HEK293 (cell line): ENCODE measurements around the gene MYBBP1A.

Experiments
- CTCF ChIA-PET: fragments of 350-600 bp; formaldehyde crosslinking; extraction: SDS; loops from one replicate; lab custom pipeline; 2021; ENCODE audit warnings: antibody characterized with exemption; lab: Yijun Ruan, JAX
- POLR2A ChIA-PET: fragments of 300-600 bp; formaldehyde crosslinking; extraction: SDS; loops from one replicate; lab custom pipeline; 2020; ENCODE audit warnings: antibody characterized with exemption, inconsistent platforms; lab: Yijun Ruan, JAX
- H3K27ac ChIP-seq: fragments of 200-500 bp; sonication (Bioruptor generic); 2 replicates; pipeline ENCODE4 v1.5.1; 2014; ENCODE audit warnings: low read depth, low read length, control low read depth, inconsistent platforms; ENCODE audit errors: extremely low read depth
- H3K36me3 ChIP-seq, 2 experiments: fragments of 200-500 bp in 1 of 2; sonication (Bioruptor generic) in 1 of 2; 1 replicate in 1 of 2; 2 replicates in 1 of 2; pipeline ENCODE4 v1.5.1; 2014 to 2017; ENCODE audit warnings: inconsistent platforms in 2 of 2, low read length in 2 of 2; ENCODE audit not compliant: control insufficient read depth in 2 of 2, insufficient read depth in 1 of 2
- H3K4me1 ChIP-seq: fragments of 200-500 bp; sonication (Bioruptor generic); 2 replicates; pipeline ENCODE4 v1.5.1; 2014; ENCODE audit warnings: mild to moderate bottlenecking, low read length, inconsistent platforms; ENCODE audit not compliant: control insufficient read depth, insufficient read depth
- H3K4me3 ChIP-seq: 2 replicates; pipeline ENCODE4 v1.5.1; 2011; ENCODE audit warnings: low read depth, mild to moderate bottlenecking, control low read depth, low read length, moderate library complexity
- H3K9me3 ChIP-seq: fragments of 200-500 bp; sonication (Bioruptor generic); 2 replicates; pipeline ENCODE4 v1.5.1; 2014; ENCODE audit warnings: low read depth, low read length, inconsistent platforms; ENCODE audit not compliant: control insufficient read depth, insufficient read depth
- GLIS2 ChIP-seq: fragments of 450-650 bp; formaldehyde crosslinking; IDR thresholded peaks from 2 replicates; pipeline ENCODE4 v1.5.1; 2016; ENCODE audit warnings: missing biosample characterization, missing genetic modification characterization
- KLF16 ChIP-seq: fragments of 450-650 bp; formaldehyde crosslinking; IDR thresholded peaks from 2 replicates; pipeline ENCODE4 v1.5.1; 2017; ENCODE audit warnings: missing biosample characterization, missing genetic modification characterization
- PATZ1 ChIP-seq: fragments of 450-650 bp; formaldehyde crosslinking; IDR thresholded peaks from 2 replicates; pipeline ENCODE4 v1.5.1; 2016; ENCODE audit warnings: missing biosample characterization, missing genetic modification characterization
- SALL2 ChIP-seq: fragments of 450-650 bp; formaldehyde crosslinking; IDR thresholded peaks from 2 replicates; pipeline ENCODE4 v1.5.0; 2017; ENCODE audit warnings: missing biosample characterization, mild to moderate bottlenecking, missing genetic modification characterization, borderline replicate concordance
- SP2 ChIP-seq: fragments of 450-650 bp; formaldehyde crosslinking; IDR thresholded peaks from 2 replicates; pipeline ENCODE4 v1.5.1; 2016; ENCODE audit warnings: missing biosample characterization, missing genetic modification characterization
- SP3 ChIP-seq: fragments of 450-650 bp; formaldehyde crosslinking; IDR thresholded peaks from 2 replicates; pipeline ENCODE4 v1.5.1; 2016; ENCODE audit warnings: missing biosample characterization, missing genetic modification characterization
- ZBTB11 ChIP-seq: fragments of 450-650 bp; formaldehyde crosslinking; conservative IDR thresholded peaks from 2 replicates; pipeline ENCODE4 v1.5.1; 2016; ENCODE audit warnings: low read depth, missing biosample characterization, missing genetic modification characterization
- ZBTB20 ChIP-seq: fragments of 450-650 bp; formaldehyde crosslinking; IDR thresholded peaks from 2 replicates; pipeline ENCODE4 v1.5.1; 2016; ENCODE audit warnings: missing biosample characterization, missing genetic modification characterization
- ZBTB8A ChIP-seq: fragments of 450-650 bp; formaldehyde crosslinking; IDR thresholded peaks from 2 replicates; pipeline ENCODE4 v1.5.1; 2016; ENCODE audit warnings: missing biosample characterization, missing genetic modification characterization
- ZEB2 ChIP-seq: fragments of 450-650 bp; formaldehyde crosslinking; IDR thresholded peaks from 2 replicates; pipeline ENCODE4 v1.5.1; 2016; ENCODE audit warnings: missing biosample characterization, missing genetic modification characterization
- ZNF10 ChIP-seq: fragments of 450-650 bp; formaldehyde crosslinking; IDR thresholded peaks from 2 replicates; pipeline ENCODE4 v1.5.1; 2017; ENCODE audit warnings: missing biosample characterization, missing genetic modification characterization
- ZNF140 ChIP-seq: fragments of 450-650 bp; formaldehyde crosslinking; IDR thresholded peaks from 2 replicates; pipeline ENCODE4 v1.5.1; 2016; ENCODE audit warnings: missing biosample characterization, missing genetic modification characterization
- ZNF24 ChIP-seq: fragments of 450-650 bp; formaldehyde crosslinking; IDR thresholded peaks from 2 replicates; pipeline ENCODE4 v1.5.1; 2016; ENCODE audit warnings: missing biosample characterization, missing genetic modification characterization
- ZNF311 ChIP-seq: fragments of 450-650 bp; formaldehyde crosslinking; IDR thresholded peaks from 2 replicates; pipeline ENCODE4 v1.5.1; 2017; ENCODE audit warnings: missing biosample characterization, missing genetic modification characterization, borderline replicate concordance
- ZNF610 ChIP-seq: fragments of 450-650 bp; formaldehyde crosslinking; IDR thresholded peaks from 2 replicates; pipeline ENCODE4 v1.5.1; 2016; ENCODE audit warnings: missing biosample characterization, missing genetic modification characterization, borderline replicate concordance
- ZNF76 ChIP-seq: fragments of 450-650 bp; formaldehyde crosslinking; IDR thresholded peaks from 2 replicates; pipeline ENCODE4; 2016; ENCODE audit warnings: low read depth, missing biosample characterization, missing genetic modification characterization, borderline replicate concordance
- ZNF777 ChIP-seq: fragments of 450-650 bp; formaldehyde crosslinking; IDR thresholded peaks from 2 replicates; pipeline ENCODE4 v1.5.1; 2017; ENCODE audit warnings: missing biosample characterization, missing genetic modification characterization, borderline replicate concordance
- TF ChIP-seq, protein P1 (sequence below): fragments of 450-650 bp; formaldehyde crosslinking; IDR thresholded peaks from 2 replicates; pipeline ENCODE4 v1.5.1; 2016; ENCODE audit warnings: missing biosample characterization, missing genetic modification characterization, low read depth

Gene MYBBP1A

DNA sequence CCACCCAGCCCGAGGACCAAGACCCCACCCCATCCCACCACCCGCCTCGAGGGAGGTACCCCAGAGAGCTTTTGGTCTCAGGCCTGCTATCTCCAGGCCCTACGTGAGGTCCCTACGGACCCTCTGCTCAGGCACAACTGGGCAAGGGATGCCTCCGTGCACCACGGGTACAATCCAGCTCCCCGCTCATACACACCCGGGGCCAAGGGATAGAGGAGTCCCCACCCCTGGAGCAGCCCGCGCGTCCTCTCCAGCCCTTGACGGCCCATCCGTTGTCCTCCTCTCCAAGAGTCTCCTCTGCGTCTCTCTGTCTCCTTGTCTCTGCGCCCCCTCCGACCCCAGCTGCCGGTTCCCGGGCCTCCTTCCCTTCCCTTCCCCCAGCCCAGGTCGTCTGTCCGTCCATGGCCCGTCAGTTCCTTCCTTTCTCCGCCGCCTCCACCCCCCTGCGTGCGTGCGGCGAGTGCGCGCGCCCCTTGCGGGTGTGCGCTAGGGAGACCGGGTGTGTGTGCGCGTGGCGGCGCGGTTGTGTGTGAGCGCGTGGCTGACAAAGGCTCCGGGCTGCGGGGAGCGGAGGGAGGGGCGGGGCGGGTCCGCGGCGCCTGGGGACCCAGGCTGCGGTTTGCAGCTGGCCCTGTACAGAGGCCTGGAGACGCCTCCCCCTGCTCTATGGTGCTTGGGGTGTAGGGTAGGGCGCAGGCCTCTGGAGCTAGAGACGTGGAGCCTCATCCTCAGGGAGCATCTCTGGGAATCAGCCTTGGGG, 55.6 kb downstream of the MYBBP1A start (continued):
- TF ChIP-seq KLF16 (tag by site-specific recombination) = peak; percentile 15; the same call in 1 of the 2 replicates
- TF ChIP-seq SP3 = peak; percentile 24; the same call in 1 of the 2 replicates
- TF ChIP-seq GLIS2 (tag by site-specific recombination) = peak; percentile 76
- peak; percentile 89 for TF ChIP-seq ZNF777
- TF ChIP-seq ZNF610 = no peak
- TF ChIP-seq, protein P1, sequence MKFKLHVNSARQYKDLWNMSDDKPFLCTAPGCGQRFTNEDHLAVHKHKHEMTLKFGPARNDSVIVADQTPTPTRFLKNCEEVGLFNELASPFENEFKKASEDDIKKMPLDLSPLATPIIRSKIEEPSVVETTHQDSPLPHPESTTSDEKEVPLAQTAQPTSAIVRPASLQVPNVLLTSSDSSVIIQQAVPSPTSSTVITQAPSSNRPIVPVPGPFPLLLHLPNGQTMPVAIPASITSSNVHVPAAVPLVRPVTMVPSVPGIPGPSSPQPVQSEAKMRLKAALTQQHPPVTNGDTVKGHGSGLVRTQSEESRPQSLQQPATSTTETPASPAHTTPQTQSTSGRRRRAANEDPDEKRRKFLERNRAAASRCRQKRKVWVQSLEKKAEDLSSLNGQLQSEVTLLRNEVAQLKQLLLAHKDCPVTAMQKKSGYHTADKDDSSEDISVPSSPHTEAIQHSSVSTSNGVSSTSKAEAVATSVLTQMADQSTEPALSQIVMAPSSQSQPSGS = no peak

- ChIA-PET CTCF (interaction anchor here (0.6 to 2.0 kb wide), 4 partner anchors 25 to 126 kb away, joined by 3 to 6 read pairs (median 3); no protein-coding TSS in a partner anchor), POLR2A (interaction anchor here (0.6 to 2.1 kb wide), 2 partner anchors 44 to 57 kb away, joined by 3 to 5 read pairs; partner anchors contain the start of gene MYBBP1A)
- TF ChIP-seq GLIS2 (tag by site-specific recombination) (peak; percentile 84), ZBTB8A (tag by site-specific recombination) (peak; percentile 54), SP2 (tag by site-specific recombination) (0 out of 2 replicates have a peak, but pooled peaks have one; percentile 6), ZEB2 (tag by site-specific recombination) (no peak), ZNF140 (tag by site-specific recombination) (no peak), ZNF76 (tag by site-specific recombination) (peak; percentile 24; the same call in 1 of the 2 replicates), ZNF311 (tag by site-specific recombination) (no peak), ZNF10 (tag by site-specific recombination) (peak; percentile 92), ZBTB11 (no peak), PATZ1 (tag by site-specific recombination) (peak; percentile 85), ZNF24 (no peak), ZBTB20 (tag by site-specific recombination) (peak; percentile 90), SALL2 (tag by site-specific recombination) (no peak)
Observed at GRCh38 chr17:4498461-4499397, 56.5 kb downstream of the MYBBP1A start, which contains the start of gene SPNS2. SPNS2 (plus strand) TSS chr17:4498881; CDS start chr17:4499048, 167 bp downstream.

More at GRCh38 chr17:4498461-4499397, 56.5 kb downstream of the MYBBP1A start, which contains the start of gene SPNS2:
- Histone ChIP-seq H3K4me1 (no peaks in the 10 kb centered on the region), H3K9me3 (no peaks in the 10 kb centered on the region), H3K4me3 (peak within 1 kb of the TSS; percentile 12), H3K27ac (no peak within 1 kb of the TSS), H3K36me3 (no peaks in the 10 kb centered on the region)
